Gastroesophageal sphincter (tissue), 3 donors: ENCODE measurements around the gene SEMA5B.

Experiments used
- CTCF ChIP-seq, 4 experiments: fragments of 200-600 bp in 2 of 4; fragments of 450-650 bp in 2 of 4; sonication (generic) in 1 of 4; IDR thresholded peaks; one replicate each; pipeline ENCODE4 v1.5.1; 2017 to 2019; ENCODE audit warnings: antibody characterized with exemption in 4 of 4, mild to moderate bottlenecking in 2 of 4, moderate library complexity in 2 of 4
- EP300 ChIP-seq: sonication (generic); formaldehyde crosslinking; IDR thresholded peaks from one replicate; pipeline ENCODE4 v1.6.1; 2017; ENCODE audit warnings: antibody characterized with exemption, mild to moderate bottlenecking
- POLR2A ChIP-seq, 2 donors: fragments of 450-650 bp; IDR thresholded peaks; one replicate each; pipeline ENCODE4 v1.6.1; 2017; ENCODE audit warnings: antibody characterized with exemption in 2 of 2, mild to moderate bottlenecking in 2 of 2, moderate library complexity in 1 of 2
- POLR2AphosphoS5 ChIP-seq: sonication (generic); formaldehyde crosslinking; IDR thresholded peaks from one replicate; pipeline ENCODE4 v1.6.1; 2017; ENCODE audit warnings: antibody characterized with exemption

- TF ChIP-seq CTCF (IDR thresholded peaks at IDR 0.05), result no peak
- no peak for TF ChIP-seq POLR2A (IDR thresholded peaks at IDR 0.05)
- no peak for TF ChIP-seq POLR2AphosphoS5
- no peak for TF ChIP-seq EP300
These were observed 7.4 kb upstream of the SEMA5B start for GRCh38 chr3:123034996-123035395.
